Large intestine (tissue), 3 donors: ENCODE data around the gene MBD3L2. TPM values are rescaled to one million over a fixed set of nuclear protein-coding genes. Genes with fewer than 3 reads are reported as not detected.
"Not testable (repeated sequence)": the region's sequence is repeated elsewhere in the genome, so short reads cannot be mapped to it uniquely, and the experiment has no call there.

Experiments used
- DNase-seq, 2 donors: peaks; one replicate each; pipeline versions ENCODE4 v3.0.0 to v3.0.0-alpha.2; 2013
- H3K27ac ChIP-seq: one replicate; pipeline ENCODE4 v1.5.1; 2013; ENCODE audit warnings: low read length
- H3K27me3 ChIP-seq: 2 replicates; pipeline ENCODE4 v1.6.1; 2013; ENCODE audit warnings: low read length; ENCODE audit not compliant: control insufficient read depth, insufficient read depth
- H3K36me3 ChIP-seq: 2 replicates; pipeline ENCODE4 v1.6.1; 2013; ENCODE audit warnings: low read length; ENCODE audit not compliant: control insufficient read depth, insufficient read depth
- H3K4me1 ChIP-seq: one replicate; pipeline ENCODE4 v1.6.1; 2013; ENCODE audit warnings: low read length; ENCODE audit not compliant: control insufficient read depth, insufficient read depth
- H3K4me3 ChIP-seq: one replicate; pipeline ENCODE4 v1.5.1; 2013; ENCODE audit warnings: low read length
- H3K9me3 ChIP-seq: one replicate; pipeline ENCODE4 v1.6.1; 2013; ENCODE audit warnings: mild to moderate bottlenecking, low read depth, low read length, moderate library complexity; ENCODE audit not compliant: control insufficient read depth
- WGBS: methylation state at CpG from one replicate; pipeline ENCODE4 v1.1.5; 2013; ENCODE audit warnings: low lambda C conversion rate; ENCODE audit not compliant: insufficient coverage; 5-methylcytosine and 5-hydroxymethylcytosine counted together
- polyA plus RNA-seq: library from polyadenylated mRNA; unstranded; fragments of 120-200 nt; gene quantifications from one replicate; pipeline ENCODE4 v1.2.1, GENCODE V29; 2013

The MBD3L2 gene
- polyA plus RNA-seq, 1 donor, result 0.33 TPM

- not testable (repeated sequence) for H3K4me3 ChIP-seq, DNase-seq
These were observed 10.9 kb downstream of the MBD3L2 start for GRCh38 chr19:7059977-7060376.

DNA sequence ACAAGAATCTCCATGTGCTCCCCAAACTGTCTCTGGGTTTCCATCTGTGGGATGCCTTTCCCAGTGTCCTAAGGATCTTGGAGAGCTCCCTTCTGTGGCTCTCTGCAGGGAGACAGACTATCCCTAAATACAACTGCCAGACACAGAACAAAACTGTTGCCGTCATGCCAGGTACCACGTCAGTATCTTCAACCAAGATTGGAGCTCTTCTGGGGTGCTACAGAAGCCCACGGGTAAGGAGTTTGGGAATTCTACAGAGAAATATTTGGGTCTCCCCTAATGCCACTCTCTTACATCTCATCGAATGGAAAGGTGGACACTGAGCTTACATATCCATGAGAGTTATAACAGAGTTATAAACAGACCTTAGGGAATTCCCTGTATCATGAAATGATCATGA is 14.2 kb downstream of the MBD3L2 start:
- Histone ChIP-seq H3K9me3 (peaks cover 5% of the 10 kb centered on the region), H3K36me3 (no peaks in the 10 kb centered on the region), H3K27me3 (no peaks in the 10 kb centered on the region), H3K4me1 (no peaks in the 10 kb centered on the region), H3K27ac (no peak overlapping the region), H3K4me3 (no peak overlapping the region)
- peak in 1 of 2 donors; percentile 0 for DNase-seq
- no CpG with 5 or more reads among the region's 4 CpGs for WGBS

More at GRCh38 chr19:7059977-7060376, 10.9 kb downstream of the MBD3L2 start:
- H3K9me3 ChIP-seq, H3K4me1 ChIP-seq, H3K27me3 ChIP-seq, H3K27ac ChIP-seq, H3K36me3 ChIP-seq: not testable (repeated sequence)
- no CpG with 5 or more reads among the region's 2 CpGs for WGBS

DNA sequence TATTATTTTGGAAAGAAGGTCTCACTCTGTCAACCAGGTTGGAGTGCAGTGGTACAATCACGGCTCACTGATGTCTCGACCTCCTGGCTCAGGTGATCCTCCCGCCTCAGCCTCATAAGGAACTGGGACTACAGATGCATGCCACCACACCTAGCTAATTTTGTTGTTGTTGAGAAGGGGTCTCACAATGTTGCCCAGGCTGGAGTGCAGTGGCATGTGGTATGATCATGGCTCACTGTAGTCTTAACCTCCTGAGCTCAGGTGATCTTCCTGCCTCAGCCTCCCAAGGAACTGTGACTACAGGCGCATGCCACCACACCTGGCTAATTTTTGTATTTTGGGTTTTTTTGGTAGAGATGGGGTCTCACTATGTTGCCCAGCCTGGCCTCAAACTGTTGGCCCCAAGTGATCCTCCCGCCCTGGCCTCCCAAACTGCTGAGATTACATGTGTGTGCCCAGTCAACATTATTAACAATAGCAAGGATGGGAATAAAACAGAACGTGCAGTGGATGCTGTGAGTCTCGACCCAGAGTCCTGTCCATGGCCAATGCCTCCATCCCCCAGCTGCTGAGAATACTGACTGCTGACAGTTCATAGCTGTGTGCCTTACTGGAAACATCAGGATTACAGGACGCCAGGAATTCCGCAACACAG is 14.8 kb downstream of the MBD3L2 start:
- H3K36me3 ChIP-seq, result no peaks in the 10 kb centered on the region
- no CpG with 5 or more reads among the region's 9 CpGs for WGBS

GRCh38 chr19:7067122-7067521 is 18.0 kb downstream of the MBD3L2 start:
- not testable (repeated sequence) for H3K27ac ChIP-seq
- no CpG with 5 or more reads among the region's 13 CpGs for WGBS

More for the DNA sequence above, 14.8 kb downstream of the MBD3L2 start:
- no peak overlapping the region for H3K27ac ChIP-seq
- no peaks in the 10 kb centered on the region for H3K27me3 ChIP-seq
- H3K4me1 ChIP-seq, result no peaks in the 10 kb centered on the region
- DNase-seq, result peak in 1 of 2 donors; percentile 0
- peaks cover 5% of the 10 kb centered on the region for H3K9me3 ChIP-seq
- H3K4me3 ChIP-seq, result no peak overlapping the region

GRCh38 chr19:7067716-7068115 is 18.6 kb downstream of the MBD3L2 start:
- DNase-seq, result peak in 1 of 2 donors; percentile 0

More at GRCh38 chr19:7067122-7067521, 18.0 kb downstream of the MBD3L2 start:
- not testable (repeated sequence) for H3K4me1 ChIP-seq, H3K36me3 ChIP-seq, H3K9me3 ChIP-seq, H3K27me3 ChIP-seq, H3K4me3 ChIP-seq
- peak in 1 of 2 donors; percentile 15 for DNase-seq

DNA sequence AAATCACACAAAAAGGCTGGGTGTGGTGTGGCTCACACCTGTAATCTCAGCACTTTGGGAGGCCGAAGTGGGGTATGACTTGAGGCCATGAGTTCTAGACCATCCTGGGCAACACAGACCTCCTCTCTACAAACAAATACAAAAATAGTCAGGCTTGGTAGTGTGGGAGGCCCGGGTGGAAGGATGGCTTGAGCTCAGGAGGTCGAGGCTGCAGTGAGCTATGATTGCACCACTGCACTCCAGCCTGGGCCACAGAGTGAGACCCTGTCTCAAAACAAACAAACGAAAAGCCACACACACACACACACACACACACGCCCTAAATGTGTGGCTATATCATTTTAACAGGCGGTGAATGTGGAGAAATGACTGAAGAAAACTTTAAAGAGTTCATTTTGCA is 19.5 kb downstream of the MBD3L2 start:
- WGBS, result no CpG with 5 or more reads among the region's 6 CpGs
- peaks cover 5% of the 10 kb centered on the region for H3K9me3 ChIP-seq
- DNase-seq, result no peak
- no peaks in the 10 kb centered on the region for H3K27me3 ChIP-seq
- no peak overlapping the region for H3K27ac ChIP-seq
- H3K4me3 ChIP-seq, result no peak overlapping the region
- peaks cover 18% of the 10 kb centered on the region for H3K36me3 ChIP-seq
- H3K4me1 ChIP-seq, result no peaks in the 10 kb centered on the region

More at GRCh38 chr19:7067716-7068115, 18.6 kb downstream of the MBD3L2 start:
- Histone ChIP-seq H3K4me3 (no peak overlapping the region), H3K4me1 (no peaks in the 10 kb centered on the region), H3K9me3 (peaks cover 5% of the 10 kb centered on the region), H3K27ac (no peak overlapping the region), H3K36me3 (peaks cover 11% of the 10 kb centered on the region), H3K27me3 (no peaks in the 10 kb centered on the region)
- WGBS, result 89% methylated on average over 1 of the region's 2 CpGs

- H3K4me1 ChIP-seq, result no peaks in the 10 kb centered on the region
- peak within 1 kb of the TSS; percentile 90 for H3K4me3 ChIP-seq
- H3K27ac ChIP-seq, result peak within 1 kb of the TSS; percentile 65
- peak; percentile 98 for DNase-seq
- WGBS, result no CpG with 5 or more reads among the region's 56 CpGs
- H3K9me3 ChIP-seq, result peaks cover 7% of the 10 kb centered on the region
- H3K36me3 ChIP-seq, result peaks cover 24% of the 10 kb centered on the region
- no peaks in the 10 kb centered on the region for H3K27me3 ChIP-seq
These were observed 20.2 kb downstream of the MBD3L2 start, which contains the start of gene ZNF557 for GRCh38 chr19:7069042-7069903. ZNF557 (plus strand) TSS chr19:7069703; CDS start chr19:7075075, 5,372 bp downstream.

DNA sequence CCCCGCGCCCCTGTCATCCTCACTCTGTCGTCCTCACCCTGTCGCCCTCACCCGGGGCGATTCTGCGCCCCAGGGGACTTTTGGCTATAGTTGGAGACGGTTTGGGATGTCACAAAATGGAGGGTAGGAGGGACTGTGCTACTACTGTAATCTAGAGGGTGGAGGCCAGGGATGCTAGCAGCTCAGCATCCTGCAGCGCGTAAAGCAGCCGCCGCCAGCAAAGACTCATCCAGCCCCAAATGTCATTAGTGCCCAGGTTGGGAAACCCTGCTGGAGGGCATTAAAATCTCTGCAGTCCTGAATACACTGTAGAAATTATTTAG is 20.7 kb downstream of the MBD3L2 start:
- Histone ChIP-seq H3K4me1 (no peaks in the 10 kb centered on the region), H3K4me3 (peak overlapping the region; percentile 90), H3K27ac (peak overlapping the region; percentile 65), H3K9me3 (peaks cover 13% of the 10 kb centered on the region), H3K36me3 (peaks cover 30% of the 10 kb centered on the region), H3K27me3 (no peaks in the 10 kb centered on the region)
- no peak for DNase-seq
- WGBS, result no CpG with 5 or more reads among the region's 12 CpGs

DNA sequence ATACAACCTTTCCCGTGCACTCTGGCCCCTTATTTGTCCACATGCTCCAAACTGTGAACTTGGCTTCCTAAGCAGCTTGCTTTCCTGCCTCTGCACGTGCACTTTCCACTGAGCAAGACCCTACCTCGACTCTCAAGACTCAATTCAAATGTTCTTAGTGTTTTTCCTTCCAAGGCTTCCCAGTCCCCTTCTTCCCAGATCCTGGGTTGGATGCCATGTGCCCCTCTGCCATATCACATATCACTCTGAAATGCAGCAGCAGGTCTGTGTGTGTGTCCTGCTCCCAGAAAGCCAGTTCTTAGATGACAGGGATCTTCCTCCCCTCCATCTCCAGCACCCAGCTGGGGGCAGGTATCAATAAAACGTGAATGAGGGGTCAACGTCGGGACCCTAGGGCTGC is 23.4 kb downstream of the MBD3L2 start:
- Histone ChIP-seq H3K27ac (no peak overlapping the region), H3K36me3 (peaks cover 56% of the 10 kb centered on the region), H3K9me3 (peaks cover 23% of the 10 kb centered on the region), H3K4me3 (no peak overlapping the region), H3K4me1 (no peaks in the 10 kb centered on the region), H3K27me3 (no peaks in the 10 kb centered on the region)
- no CpG with 5 or more reads among the region's 6 CpGs for WGBS
- no peak for DNase-seq

GRCh38 chr19:7074705-7075282 is 25.7 kb downstream of the MBD3L2 start:
- no CpG with 5 or more reads among the region's 29 CpGs for WGBS
- H3K4me1 ChIP-seq, result no peaks in the 10 kb centered on the region
- no peak overlapping the region for H3K27ac ChIP-seq
- peaks cover 72% of the 10 kb centered on the region for H3K36me3 ChIP-seq
- no peak overlapping the region for H3K4me3 ChIP-seq
- H3K9me3 ChIP-seq, result peaks cover 43% of the 10 kb centered on the region
- no peaks in the 10 kb centered on the region for H3K27me3 ChIP-seq
- no peak for DNase-seq
